HTERT RPE-1 (cell line): ENCODE results near the gene RNF141.

Experiments
- in situ Hi-C: fragments of 300-500 bp; cut with MboI; formaldehyde crosslinking; loops from 4 replicates; pipeline ENCODE4 v1.14.3; 2020; ENCODE audit warnings: low sequenced_read_pairs

RNF141 gene

GRCh38 chr11:10526974-10527918 lies 13.7 kb downstream of the RNF141 start:
- in situ Hi-C loops, result no loop called here

GRCh38 chr11:10524471-10524870 lies 16.5 kb downstream of the RNF141 start:
- in situ Hi-C loops, result no loop called here

- in situ Hi-C loops, result no loop called here
Observed at GRCh38 chr11:10522921-10523320, 18.1 kb downstream of the RNF141 start.

GRCh38 chr11:10522276-10522675 lies 18.7 kb downstream of the RNF141 start:
- in situ Hi-C loops, result no loop called here

GRCh38 chr11:10520562-10520961 lies 20.4 kb downstream of the RNF141 start:
- in situ Hi-C loops, result no loop called here

- in situ Hi-C loops, result no loop called here
Observed at GRCh38 chr11:10519630-10520029, 21.4 kb downstream of the RNF141 start.

GRCh38 chr11:10518891-10519290 lies 22.1 kb downstream of the RNF141 start:
- in situ Hi-C loops, result no loop called here

GRCh38 chr11:10518123-10518522 lies 22.9 kb downstream of the RNF141 start:
- in situ Hi-C loops, result no loop called here

- in situ Hi-C loops, result no loop called here
Observed at GRCh38 chr11:10515418-10515817, 25.6 kb downstream of the RNF141 start.

GRCh38 chr11:10514709-10515108 lies 26.3 kb downstream of the RNF141 start:
- in situ Hi-C loops, result no loop called here

- in situ Hi-C loops, result no loop called here
Observed at GRCh38 chr11:10514202-10514601, 26.8 kb downstream of the RNF141 start.

GRCh38 chr11:10511181-10511621 lies 29.8 kb downstream of the RNF141 start:
- in situ Hi-C loops, result no loop called here

GRCh38 chr11:10506008-10506370 lies 35.0 kb downstream of the RNF141 start:
- in situ Hi-C loops, result no loop called here

- in situ Hi-C loops, result no loop called here
Observed at GRCh38 chr11:10505278-10506007, 35.5 kb downstream of the RNF141 start.

GRCh38 chr11:10504490-10504889 lies 36.5 kb downstream of the RNF141 start:
- in situ Hi-C loops, result no loop called here

GRCh38 chr11:10503777-10504480 lies 37.1 kb downstream of the RNF141 start:
- in situ Hi-C loops, result no loop called here

GRCh38 chr11:10503221-10503620 lies 37.8 kb downstream of the RNF141 start:
- in situ Hi-C loops, result no loop called here

GRCh38 chr11:10502770-10503169 lies 38.2 kb downstream of the RNF141 start:
- in situ Hi-C loops, result no loop called here

GRCh38 chr11:10502065-10502680 lies 38.8 kb downstream of the RNF141 start:
- in situ Hi-C loops, result no loop called here

- in situ Hi-C loops, result no loop called here
Observed at GRCh38 chr11:10500757-10501684, 40.0 kb downstream of the RNF141 start.
